OCI-LY3 (cell line): ENCODE measurements around the gene SP9.

Source experiments
- H2AFZ ChIP-seq: fragments of 200-600, 300-600 bp; shearing (Covaris generic); 2 replicates; pipeline ENCODE4 v1.6.0; 2014; ENCODE audit warnings: antibody characterized with exemption, low read depth, low read length
- H3K27ac ChIP-seq: fragments of 200-600, 300-600 bp; sonication (generic); 2 replicates; pipeline ENCODE4 v1.5.1; 2014; ENCODE audit warnings: mild to moderate bottlenecking, low read length, moderate library complexity, mixed read lengths
- H3K27me3 ChIP-seq: fragments of 200-600, 300-600 bp; sonication (generic); 2 replicates; pipeline ENCODE4 v1.6.1; 2014; ENCODE audit warnings: low read depth, low read length, mixed read lengths
- H3K36me3 ChIP-seq: fragments of 200-600, 300-600 bp; sonication (generic); replicated peaks from 2 replicates; pipeline ENCODE3; 2014; ENCODE audit warnings: low read depth, low read length, mixed read lengths
- H3K4me1 ChIP-seq: fragments of 300-600, 200-600 bp; sonication (generic); 2 replicates; pipeline ENCODE4 v1.6.1; 2014; ENCODE audit warnings: low read length, mixed read lengths
- H3K4me2 ChIP-seq: fragments of 200-600, 300-600 bp; sonication (generic); 2 replicates; pipeline ENCODE4 v1.6.1; 2014; ENCODE audit warnings: low read length, mixed read lengths
- H3K4me3 ChIP-seq: fragments of 300-600, 200-600 bp; sonication (generic); 2 replicates; pipeline ENCODE4 v1.5.1; 2014; ENCODE audit warnings: antibody characterized with exemption, mild to moderate bottlenecking, low read length, moderate library complexity
- H3K79me2 ChIP-seq: fragments of 300-600, 200-600 bp; shearing (Covaris generic); 2 replicates; pipeline ENCODE4 v1.6.1; 2014; ENCODE audit warnings: mild to moderate bottlenecking, low read length, mixed read lengths
- H3K9ac ChIP-seq: fragments of 300-600, 200-600 bp; shearing (Covaris generic); 2 replicates; pipeline ENCODE4 v1.6.0; 2014; ENCODE audit warnings: mild to moderate bottlenecking, low read length, moderate library complexity
- H3K9me3 ChIP-seq: fragments of 200-600, 300-600 bp; shearing (Covaris generic); 2 replicates; pipeline ENCODE4 v1.6.1; 2014; ENCODE audit warnings: low read length, mixed read lengths; ENCODE audit not compliant: insufficient read depth
- H4K20me1 ChIP-seq: fragments of 200-600, 300-600 bp; sonication (generic); 2 replicates; pipeline ENCODE4 v1.6.1; 2016; ENCODE audit warnings: low read length, mixed read lengths; ENCODE audit not compliant: insufficient read depth
- EZH2phosphoT487 ChIP-seq: fragments of 200-600 bp; shearing (Covaris generic); IDR thresholded peaks from 2 replicates; pipeline ENCODE4 v1.6.1; 2018; ENCODE audit warnings: antibody characterized with exemption, mixed run types, low read depth
- TF ChIP-seq, protein P1 (sequence below): fragments of 200-600, 300-600 bp; sonication (generic); IDR thresholded peaks from 2 replicates; pipeline ENCODE4 v1.5.1; 2014; ENCODE audit warnings: antibody characterized with exemption, low read length, low read depth

SP9 gene

DNA sequence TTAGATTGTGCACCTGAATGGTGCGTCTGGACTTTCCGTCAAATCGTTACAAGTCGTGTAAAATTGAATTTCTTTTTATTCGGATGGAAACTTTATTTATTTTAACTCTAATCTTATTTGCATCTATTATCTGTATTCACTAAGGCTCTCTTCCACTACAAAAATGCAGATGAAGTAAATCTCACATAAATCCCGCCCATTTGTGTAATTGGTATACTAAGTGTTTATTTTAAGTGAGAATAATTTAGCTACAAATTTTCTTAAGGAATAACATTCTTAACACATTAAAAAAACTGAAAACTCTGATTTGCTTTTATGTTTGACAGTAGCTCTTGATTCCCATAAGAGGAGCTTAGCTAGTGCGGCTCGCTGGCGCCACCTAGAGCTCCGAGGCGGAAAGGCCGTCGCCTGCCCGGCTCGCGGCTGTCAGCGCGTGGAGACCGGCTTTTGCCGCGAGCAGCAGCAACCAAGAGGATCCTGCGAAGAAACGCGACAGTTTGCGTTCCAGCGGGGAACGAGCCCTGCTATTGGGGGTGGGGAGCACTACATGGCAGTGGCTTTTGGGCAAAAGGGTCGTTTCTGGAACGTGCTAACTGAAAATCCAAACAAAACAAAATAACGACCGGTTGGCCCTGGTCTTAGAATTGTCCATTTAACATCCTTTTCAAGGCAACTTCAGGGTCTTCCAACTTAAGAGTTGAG lies 6.7 kb downstream of the SP9 start:
- H3K4me1 ChIP-seq: peaks cover 16% of the 10 kb centered on the region; the same call in 1 of the 2 replicates
- peaks cover 12% of the 10 kb centered on the region for H3K27me3 ChIP-seq
- H3K4me2 ChIP-seq: peak overlapping the region; percentile 90
- peak overlapping the region; percentile 89 for H3K4me3 ChIP-seq
- no peaks in the 10 kb centered on the region for H3K9me3 ChIP-seq
- no peaks in the 10 kb centered on the region for H4K20me1 ChIP-seq
- peak overlapping the region; percentile 42 for H3K9ac ChIP-seq
- no peaks in the 10 kb centered on the region for H3K79me2 ChIP-seq
- H3K36me3 ChIP-seq: no peaks in the 10 kb centered on the region
- H2AFZ ChIP-seq: 0 out of 2 replicates have a peak overlapping the region, but pooled peaks have one; percentile 24
- no peak overlapping the region for H3K27ac ChIP-seq
- TF ChIP-seq EZH2phosphoT487: no peak
- TF ChIP-seq, protein P1, sequence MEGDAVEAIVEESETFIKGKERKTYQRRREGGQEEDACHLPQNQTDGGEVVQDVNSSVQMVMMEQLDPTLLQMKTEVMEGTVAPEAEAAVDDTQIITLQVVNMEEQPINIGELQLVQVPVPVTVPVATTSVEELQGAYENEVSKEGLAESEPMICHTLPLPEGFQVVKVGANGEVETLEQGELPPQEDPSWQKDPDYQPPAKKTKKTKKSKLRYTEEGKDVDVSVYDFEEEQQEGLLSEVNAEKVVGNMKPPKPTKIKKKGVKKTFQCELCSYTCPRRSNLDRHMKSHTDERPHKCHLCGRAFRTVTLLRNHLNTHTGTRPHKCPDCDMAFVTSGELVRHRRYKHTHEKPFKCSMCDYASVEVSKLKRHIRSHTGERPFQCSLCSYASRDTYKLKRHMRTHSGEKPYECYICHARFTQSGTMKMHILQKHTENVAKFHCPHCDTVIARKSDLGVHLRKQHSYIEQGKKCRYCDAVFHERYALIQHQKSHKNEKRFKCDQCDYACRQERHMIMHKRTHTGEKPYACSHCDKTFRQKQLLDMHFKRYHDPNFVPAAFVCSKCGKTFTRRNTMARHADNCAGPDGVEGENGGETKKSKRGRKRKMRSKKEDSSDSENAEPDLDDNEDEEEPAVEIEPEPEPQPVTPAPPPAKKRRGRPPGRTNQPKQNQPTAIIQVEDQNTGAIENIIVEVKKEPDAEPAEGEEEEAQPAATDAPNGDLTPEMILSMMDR: peak; percentile 93

DNA sequence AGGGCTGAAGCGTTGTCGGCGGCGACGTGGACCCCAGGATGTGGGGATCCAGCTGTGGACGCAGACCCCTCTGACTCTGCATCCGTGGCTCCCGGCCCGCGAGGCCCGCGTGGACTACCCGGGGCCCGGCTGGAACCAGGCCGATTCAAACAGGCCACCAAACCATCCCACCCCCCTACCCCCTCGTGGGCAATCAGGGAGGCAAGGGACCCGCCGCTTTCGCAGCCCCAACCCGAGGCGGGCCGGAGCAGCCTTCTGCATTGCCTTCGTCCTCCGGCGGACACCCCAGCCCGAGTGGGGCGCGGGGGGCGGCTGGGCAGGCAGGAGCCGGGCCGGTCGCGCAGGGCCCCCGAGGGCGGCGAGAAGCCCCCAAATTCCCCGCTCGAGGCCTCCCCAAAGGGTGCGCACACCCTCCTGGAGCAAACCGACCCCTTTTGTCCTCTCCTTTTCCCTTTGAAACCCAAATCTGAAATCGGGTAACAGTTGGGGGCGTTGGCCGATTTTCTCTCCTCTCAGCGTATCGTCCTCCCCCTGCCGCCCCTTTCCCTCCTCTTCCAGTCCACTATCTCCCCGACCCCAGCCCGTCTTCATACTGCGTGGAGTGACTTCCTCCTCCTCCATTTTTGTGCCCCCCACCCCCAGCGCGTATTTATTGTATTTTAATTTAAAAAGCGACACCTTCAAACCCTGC lies 7.4 kb downstream of the SP9 start:
- Histone ChIP-seq H3K27ac (no peak overlapping the region), H3K36me3 (no peaks in the 10 kb centered on the region), H3K79me2 (no peaks in the 10 kb centered on the region), H4K20me1 (no peaks in the 10 kb centered on the region), H3K27me3 (peaks cover 12% of the 10 kb centered on the region), H3K4me3 (peak overlapping the region; percentile 89), H3K9me3 (no peaks in the 10 kb centered on the region), H3K4me1 (peaks cover 16% of the 10 kb centered on the region; the same call in 1 of the 2 replicates), H3K9ac (peak overlapping the region; percentile 42), H3K4me2 (peak overlapping the region; percentile 90), H2AFZ (peak overlapping the region; percentile 57)
- TF ChIP-seq EZH2phosphoT487: no peak
- TF ChIP-seq, protein P1: no peak

DNA sequence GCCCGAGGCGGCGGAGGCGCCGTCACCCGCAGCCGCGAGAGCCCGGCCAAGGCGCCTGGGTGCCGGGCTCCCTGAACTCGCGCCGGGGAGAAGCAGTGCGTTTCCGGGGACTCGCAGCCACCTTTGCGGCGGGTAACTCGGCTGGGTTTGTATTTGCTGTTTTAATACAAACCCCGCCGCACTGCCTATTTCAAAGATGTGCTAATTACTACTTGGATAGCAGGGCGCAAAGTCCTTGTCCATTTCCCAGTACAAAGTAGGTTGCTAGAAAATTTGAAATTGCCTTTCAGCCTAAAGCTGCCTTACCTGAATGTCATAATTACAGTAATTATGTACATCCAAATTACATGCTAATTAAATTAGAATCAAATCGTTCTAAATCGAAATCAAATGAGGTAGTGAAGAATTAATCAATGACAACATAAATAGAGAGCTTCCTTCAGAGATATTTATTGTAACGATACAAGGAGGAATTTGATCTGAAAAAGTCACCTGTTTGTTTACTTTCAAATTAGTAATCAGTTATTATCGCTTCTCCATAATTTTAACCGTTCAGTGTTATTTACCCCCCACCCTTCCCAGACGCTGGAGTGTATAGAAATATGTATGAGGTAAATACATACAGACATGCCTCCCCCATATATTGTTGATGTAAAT lies 8.1 kb downstream of the SP9 start:
- Histone ChIP-seq H3K9me3 (no peaks in the 10 kb centered on the region), H2AFZ (peak overlapping the region; percentile 57), H3K4me3 (peak overlapping the region; percentile 89), H3K79me2 (no peaks in the 10 kb centered on the region), H3K27ac (no peak overlapping the region), H3K36me3 (no peaks in the 10 kb centered on the region), H3K27me3 (peaks cover 12% of the 10 kb centered on the region), H4K20me1 (no peaks in the 10 kb centered on the region), H3K4me1 (peaks cover 16% of the 10 kb centered on the region; the same call in 1 of the 2 replicates), H3K4me2 (peak overlapping the region; percentile 90), H3K9ac (peak overlapping the region; percentile 42)
- no peak for TF ChIP-seq EZH2phosphoT487
- TF ChIP-seq, protein P1: no peak

DNA sequence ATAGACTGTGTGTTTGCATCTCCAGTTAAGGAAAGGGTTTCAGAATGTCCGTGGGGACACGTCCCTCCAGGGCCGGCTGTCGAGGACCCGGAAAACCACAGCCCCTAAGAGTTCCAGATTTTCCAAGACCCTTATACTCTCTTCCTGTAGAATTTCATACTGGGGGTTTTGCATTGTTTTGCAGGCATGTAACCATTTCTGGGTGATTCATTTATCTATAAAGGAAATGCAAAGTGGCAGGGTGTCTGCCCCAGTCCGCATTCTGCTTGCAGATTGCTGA lies 8.5 kb downstream of the SP9 start:
- H4K20me1 ChIP-seq: no peaks in the 10 kb centered on the region
- TF ChIP-seq, protein P1: no peak
- no peak for TF ChIP-seq EZH2phosphoT487
- H3K27me3 ChIP-seq: peaks cover 9% of the 10 kb centered on the region
- no peaks in the 10 kb centered on the region for H3K36me3 ChIP-seq
- H3K4me3 ChIP-seq: peak overlapping the region; percentile 89; the same call in 1 of the 2 replicates
- H2AFZ ChIP-seq: no peak overlapping the region
- no peaks in the 10 kb centered on the region for H3K79me2 ChIP-seq
- no peak overlapping the region for H3K9ac ChIP-seq
- H3K27ac ChIP-seq: no peak overlapping the region
- no peaks in the 10 kb centered on the region for H3K9me3 ChIP-seq
- peaks cover 16% of the 10 kb centered on the region; the same call in 1 of the 2 replicates for H3K4me1 ChIP-seq
- peak overlapping the region; percentile 90 for H3K4me2 ChIP-seq
